ENCODE measurements around the gene DNAJC22. TPM values are rescaled to one million over a fixed set of nuclear protein-coding genes. Genes with fewer than 3 reads are reported as not detected.

The DNAJC22 gene
- total RNA-seq, 1 donor from 2014 or later: 0.99 TPM

DNA sequence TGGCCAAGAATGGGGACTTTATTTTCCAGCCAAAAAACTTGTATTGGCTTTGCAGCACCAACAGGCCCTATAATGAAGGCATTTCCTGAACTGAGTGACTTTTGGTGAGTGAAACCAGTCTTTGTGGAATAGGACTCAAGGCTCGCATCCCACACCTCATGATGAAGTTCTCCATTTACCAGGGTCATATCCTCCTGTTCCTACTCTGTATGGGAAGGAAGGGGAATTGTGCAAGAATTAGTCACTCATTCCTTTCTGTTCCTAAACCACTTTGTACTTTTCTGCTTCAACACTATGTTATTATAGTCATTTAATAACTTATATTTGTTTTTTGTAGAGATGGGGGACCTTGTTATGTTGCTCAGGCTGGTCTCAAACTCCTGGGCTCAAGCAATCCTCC is 18.3 kb downstream of the DNAJC22 start:
- TF ChIP-seq, protein P1, sequence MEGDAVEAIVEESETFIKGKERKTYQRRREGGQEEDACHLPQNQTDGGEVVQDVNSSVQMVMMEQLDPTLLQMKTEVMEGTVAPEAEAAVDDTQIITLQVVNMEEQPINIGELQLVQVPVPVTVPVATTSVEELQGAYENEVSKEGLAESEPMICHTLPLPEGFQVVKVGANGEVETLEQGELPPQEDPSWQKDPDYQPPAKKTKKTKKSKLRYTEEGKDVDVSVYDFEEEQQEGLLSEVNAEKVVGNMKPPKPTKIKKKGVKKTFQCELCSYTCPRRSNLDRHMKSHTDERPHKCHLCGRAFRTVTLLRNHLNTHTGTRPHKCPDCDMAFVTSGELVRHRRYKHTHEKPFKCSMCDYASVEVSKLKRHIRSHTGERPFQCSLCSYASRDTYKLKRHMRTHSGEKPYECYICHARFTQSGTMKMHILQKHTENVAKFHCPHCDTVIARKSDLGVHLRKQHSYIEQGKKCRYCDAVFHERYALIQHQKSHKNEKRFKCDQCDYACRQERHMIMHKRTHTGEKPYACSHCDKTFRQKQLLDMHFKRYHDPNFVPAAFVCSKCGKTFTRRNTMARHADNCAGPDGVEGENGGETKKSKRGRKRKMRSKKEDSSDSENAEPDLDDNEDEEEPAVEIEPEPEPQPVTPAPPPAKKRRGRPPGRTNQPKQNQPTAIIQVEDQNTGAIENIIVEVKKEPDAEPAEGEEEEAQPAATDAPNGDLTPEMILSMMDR (IDR thresholded peaks at IDR 0.05): no peak
- H3K27me3 Mint-ChIP-seq (ENCODE audit: unreplicated experiment): no peaks in the 10 kb centered on the region
- H3K4me3 Mint-ChIP-seq (ENCODE audit: unreplicated experiment): no peak overlapping the region
- no peak overlapping the region for H3K27ac Mint-ChIP-seq (ENCODE audit: unreplicated experiment)
- no peaks in the 10 kb centered on the region for H3K9me3 Mint-ChIP-seq (ENCODE audit: unreplicated experiment)
- peaks cover 31% of the 10 kb centered on the region for H3K4me1 Mint-ChIP-seq (ENCODE audit: unreplicated experiment)
- DNase-seq (ENCODE audit: extremely low spot score, unreplicated experiment): no peak
- no peaks in the 10 kb centered on the region for H3K36me3 Mint-ChIP-seq (ENCODE audit: unreplicated experiment)

DNA sequence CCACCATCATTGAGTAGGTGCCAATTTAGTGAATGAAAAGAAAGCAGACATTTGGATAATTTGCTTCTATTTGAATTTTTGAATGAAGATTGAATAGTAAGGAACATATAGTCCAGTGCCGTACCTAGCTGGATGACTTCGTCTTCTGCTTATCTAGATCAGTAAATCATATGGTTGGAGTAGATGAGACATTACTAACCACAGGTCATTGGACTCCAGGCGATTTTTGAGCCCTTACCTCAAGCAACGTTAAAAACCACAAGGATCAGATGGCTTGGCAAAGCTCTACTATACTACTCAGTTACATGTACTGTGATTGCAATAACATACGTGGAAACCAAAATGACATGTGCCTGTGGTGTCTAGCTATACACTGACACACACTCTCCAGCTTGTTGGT is 18.9 kb downstream of the DNAJC22 start:
- TF ChIP-seq, protein P1 (IDR thresholded peaks at IDR 0.05): no peak
- H3K27me3 Mint-ChIP-seq (ENCODE audit: unreplicated experiment): no peaks in the 10 kb centered on the region
- no peak overlapping the region for H3K27ac Mint-ChIP-seq (ENCODE audit: unreplicated experiment)
- peaks cover 36% of the 10 kb centered on the region for H3K4me1 Mint-ChIP-seq (ENCODE audit: unreplicated experiment)
- no peaks in the 10 kb centered on the region for H3K36me3 Mint-ChIP-seq (ENCODE audit: unreplicated experiment)
- peak overlapping the region; percentile 90 for H3K4me3 Mint-ChIP-seq (ENCODE audit: unreplicated experiment)
- DNase-seq (ENCODE audit: extremely low spot score, unreplicated experiment): no peak
- no peaks in the 10 kb centered on the region for H3K9me3 Mint-ChIP-seq (ENCODE audit: unreplicated experiment)

GRCh38 chr12:49366096-49366651 is 19.5 kb downstream of the DNAJC22 start:
- H3K27me3 Mint-ChIP-seq (ENCODE audit: unreplicated experiment): no peaks in the 10 kb centered on the region
- no peaks in the 10 kb centered on the region for H3K36me3 Mint-ChIP-seq (ENCODE audit: unreplicated experiment)
- no peak for DNase-seq (ENCODE audit: extremely low spot score, unreplicated experiment)
- TF ChIP-seq, protein P1 (IDR thresholded peaks at IDR 0.05): no peak
- peaks cover 38% of the 10 kb centered on the region for H3K4me1 Mint-ChIP-seq (ENCODE audit: unreplicated experiment)
- H3K9me3 Mint-ChIP-seq (ENCODE audit: unreplicated experiment): no peaks in the 10 kb centered on the region
- peak overlapping the region; percentile 90 for H3K4me3 Mint-ChIP-seq (ENCODE audit: unreplicated experiment)
- peak overlapping the region; percentile 92 for H3K27ac Mint-ChIP-seq (ENCODE audit: unreplicated experiment)

- H3K36me3 Mint-ChIP-seq (ENCODE audit: unreplicated experiment): peaks cover 4% of the 10 kb centered on the region
- H3K4me3 Mint-ChIP-seq (ENCODE audit: unreplicated experiment): peak overlapping the region; percentile 90
- peaks cover 38% of the 10 kb centered on the region for H3K4me1 Mint-ChIP-seq (ENCODE audit: unreplicated experiment)
- TF ChIP-seq, protein P1 (IDR thresholded peaks at IDR 0.05): peak; percentile 44
- no peaks in the 10 kb centered on the region for H3K9me3 Mint-ChIP-seq (ENCODE audit: unreplicated experiment)
- H3K27me3 Mint-ChIP-seq (ENCODE audit: unreplicated experiment): no peaks in the 10 kb centered on the region
- H3K27ac Mint-ChIP-seq (ENCODE audit: unreplicated experiment): peak overlapping the region; percentile 92
- peak; percentile 99 for DNase-seq (ENCODE audit: extremely low spot score, unreplicated experiment)
Observed at GRCh38 chr12:49366652-49367380, 20.1 kb downstream of the DNAJC22 start.

GRCh38 chr12:49367381-49368239 is 20.9 kb downstream of the DNAJC22 start, which contains the start of gene SPATS2:
TSS of gene SPATS2 (plus strand) at chr12:49367462. CDS start at chr12:49461013, 93,551 bp downstream.
- peak within 1 kb of the TSS; percentile 90 for H3K4me3 Mint-ChIP-seq (ENCODE audit: unreplicated experiment)
- H3K4me1 Mint-ChIP-seq (ENCODE audit: unreplicated experiment): peaks cover 38% of the 10 kb centered on the region
- no peaks in the 10 kb centered on the region for H3K27me3 Mint-ChIP-seq (ENCODE audit: unreplicated experiment)
- peak within 1 kb of the TSS; percentile 92 for H3K27ac Mint-ChIP-seq (ENCODE audit: unreplicated experiment)
- H3K9me3 Mint-ChIP-seq (ENCODE audit: unreplicated experiment): no peaks in the 10 kb centered on the region
- TF ChIP-seq, protein P1 (IDR thresholded peaks at IDR 0.05): no peak
- DNase-seq (ENCODE audit: extremely low spot score, unreplicated experiment): no peak
- H3K36me3 Mint-ChIP-seq (ENCODE audit: unreplicated experiment): peaks cover 4% of the 10 kb centered on the region

Data from osteocyte (in vitro differentiated cells).